HEK293T (cell line): ENCODE measurements around the gene NDUFB11.

Experiments used
- CTCF ChIA-PET: fragments of 350-600 bp; formaldehyde crosslinking; extraction: SDS; loops from one replicate; lab custom pipeline; 2021; ENCODE audit warnings: antibody characterized with exemption, inconsistent platforms; lab: Yijun Ruan, JAX
- POLR2A ChIA-PET: fragments of 350-600 bp; formaldehyde crosslinking; extraction: SDS; loops from one replicate; lab custom pipeline; 2020; ENCODE audit warnings: antibody characterized with exemption, inconsistent platforms; lab: Yijun Ruan, JAX
- DNase-seq: peaks from one replicate; pipeline ENCODE4 v3.0.0; 2012; ENCODE audit warnings: mixed read lengths; ENCODE audit errors: extremely low spot score
- ARNT ChIP-seq: fragments of 450-650 bp; IDR thresholded peaks from 2 replicates; pipeline ENCODE4 v1.6.1; 2017; ENCODE audit warnings: mild to moderate bottlenecking
- BHLHE40 ChIP-seq: fragments of 450-650 bp; IDR thresholded peaks from 2 replicates; pipeline ENCODE4 v1.6.1; 2016; ENCODE audit warnings: mild to moderate bottlenecking, moderate library complexity, borderline replicate concordance
- CTBP1 ChIP-seq: fragments of 450-650 bp; IDR thresholded peaks from 2 replicates; pipeline ENCODE4 v1.6.1; 2016; ENCODE audit warnings: borderline replicate concordance
- ELF4 ChIP-seq: fragments of 450-650 bp; IDR thresholded peaks from 2 replicates; pipeline ENCODE4 v1.6.1; 2017; ENCODE audit warnings: antibody characterized with exemption
- FOXA1 ChIP-seq: fragments of 450-650 bp; IDR thresholded peaks from 2 replicates; pipeline ENCODE4 v1.6.1; 2016; ENCODE audit warnings: mild to moderate bottlenecking
- FOXK2 ChIP-seq: fragments of 450-650 bp; IDR thresholded peaks from 2 replicates; pipeline ENCODE4 v1.6.1; 2016; ENCODE audit warnings: mild to moderate bottlenecking
- FOXM1 ChIP-seq: fragments of 450-650 bp; IDR thresholded peaks from 2 replicates; pipeline ENCODE4 v1.6.1; 2017; ENCODE audit warnings: mild to moderate bottlenecking, borderline replicate concordance
- HDGF ChIP-seq: fragments of 450-650 bp; IDR thresholded peaks from 2 replicates; pipeline ENCODE4 v1.6.1; 2017; ENCODE audit warnings: antibody characterized with exemption, borderline replicate concordance
- L3MBTL2 ChIP-seq: fragments of 450-650 bp; conservative IDR thresholded peaks from 2 replicates; pipeline ENCODE4 v1.6.1; 2016; ENCODE audit warnings: mild to moderate bottlenecking
- LEF1 ChIP-seq: fragments of 450-650 bp; IDR thresholded peaks from 2 replicates; pipeline ENCODE4 v1.6.1; 2017; ENCODE audit warnings: mild to moderate bottlenecking, borderline replicate concordance
- NFRKB ChIP-seq: fragments of 450-650 bp; IDR thresholded peaks from 2 replicates; pipeline ENCODE4 v1.6.1; 2016; ENCODE audit warnings: mild to moderate bottlenecking, moderate library complexity
- PKNOX1 ChIP-seq: fragments of 450-650 bp; IDR thresholded peaks from 2 replicates; pipeline ENCODE4 v1.6.1; 2016
- SP1 ChIP-seq: fragments of 450-650 bp; IDR thresholded peaks from 2 replicates; pipeline ENCODE4 v1.6.1; 2017
- SUZ12 ChIP-seq: fragments of 450-650 bp; IDR thresholded peaks from 2 replicates; pipeline ENCODE4 v1.6.1; 2016; ENCODE audit warnings: mild to moderate bottlenecking
- TARDBP ChIP-seq: fragments of 450-650 bp; IDR thresholded peaks from 2 replicates; pipeline ENCODE4 v1.6.1; 2016
- ZNF384 ChIP-seq: fragments of 450-650 bp; IDR thresholded peaks from 2 replicates; pipeline ENCODE4 v1.6.1; 2016

NDUFB11 gene

GRCh38 chrX:47189906-47190305 is 45.4 kb upstream of the NDUFB11 start:
- POLR2A ChIA-PET: interaction anchor here (1.0 to 2.8 kb wide), 6 partner anchors 17 to 334 kb away, joined by 3 to 24 read pairs (median 7); partner anchors contain the start of genes NDUFB11, RBM10 and USP11
- no peak for DNase-seq
- CTCF ChIA-PET: interaction anchor here (1.5 kb wide), 1 partner anchor 333 kb away, joined by 6 read pairs; no protein-coding TSS in a partner anchor
- TF ChIP-seq BHLHE40 (no peak), CTBP1 (no peak), FOXA1 (no peak), ELF4 (no peak), LEF1 (no peak), PKNOX1 (no peak), SP1 (no peak), ZNF384 (no peak), TARDBP (no peak), FOXK2 (no peak), L3MBTL2 (no peak)

DNA sequence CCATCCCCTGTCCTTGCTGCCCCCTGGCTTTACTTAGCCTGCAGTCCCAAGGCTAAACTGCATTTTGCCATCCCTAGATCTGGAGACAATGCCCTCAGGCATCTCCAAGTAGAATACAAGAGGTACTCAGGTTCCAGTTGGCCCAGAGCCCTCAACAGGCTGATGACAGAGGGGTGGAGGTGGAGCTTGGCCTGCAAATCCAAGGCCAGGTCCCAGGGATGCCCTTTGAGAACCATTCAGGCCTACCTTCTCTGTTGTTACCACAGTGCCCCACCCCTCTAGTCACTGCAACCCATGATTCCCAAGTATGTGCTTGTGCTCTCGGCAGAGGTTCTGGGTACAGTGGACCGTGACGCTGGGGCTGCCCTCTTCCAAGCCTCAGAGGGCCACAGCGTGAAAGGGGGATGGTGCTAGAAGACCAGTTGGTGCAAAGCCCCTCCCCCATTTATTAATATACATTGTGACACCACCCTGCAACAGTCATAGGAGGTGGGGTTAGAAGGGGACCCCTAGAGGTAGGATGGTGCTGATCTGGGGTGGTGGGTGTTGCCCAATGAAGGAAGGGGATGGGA is 42.7 kb upstream of the NDUFB11 start:
- TF ChIP-seq HDGF (no peak), ELF4 (no peak), LEF1 (no peak), PKNOX1 (no peak), FOXM1 (no peak), FOXA1 (no peak), ARNT (no peak)
- ChIA-PET POLR2A (no interaction called here), CTCF (no interaction called here)
- no peak for DNase-seq

DNA sequence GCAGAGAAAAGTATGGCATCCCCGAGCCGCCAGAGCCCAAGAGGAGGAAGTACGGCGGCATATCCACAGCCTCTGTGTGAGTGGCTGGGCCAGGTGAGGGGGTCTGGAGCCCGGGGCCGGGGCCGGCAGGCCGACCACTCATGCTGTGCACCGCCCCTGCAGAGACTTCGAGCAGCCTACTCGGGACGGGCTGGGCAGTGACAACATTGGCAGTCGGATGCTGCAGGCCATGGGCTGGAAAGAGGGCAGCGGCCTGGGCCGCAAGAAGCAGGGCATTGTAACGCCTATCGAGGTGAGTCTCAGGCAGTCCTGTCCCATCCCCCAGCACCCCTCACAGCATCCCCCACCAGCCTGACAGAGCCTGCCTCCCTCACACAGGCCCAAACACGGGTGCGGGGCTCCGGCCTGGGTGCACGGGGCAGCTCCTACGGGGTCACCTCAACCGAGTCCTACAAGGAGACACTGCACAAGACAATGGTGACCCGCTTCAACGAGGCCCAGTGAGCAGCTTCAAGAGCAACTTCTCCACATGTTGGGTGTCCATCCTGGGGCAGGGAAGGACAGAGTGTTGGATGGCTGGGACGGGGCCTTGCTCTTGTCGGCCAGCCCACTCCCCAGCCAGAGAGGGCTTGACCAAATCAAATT is 41.7 kb upstream of the NDUFB11 start:
- ChIA-PET POLR2A (interaction anchor here (1.0 kb wide), 1 partner anchor 41 kb away, joined by 3 read pairs; the partner anchor contains the start of gene RBM10), CTCF (no interaction called here)
- DNase-seq: no peak
- TF ChIP-seq BHLHE40: no peak
- no peak for TF ChIP-seq PKNOX1
- TF ChIP-seq CTBP1: no peak
- TF ChIP-seq FOXA1: no peak
- TF ChIP-seq NFRKB: no peak
- TF ChIP-seq FOXM1: no peak
- TF ChIP-seq LEF1: no peak
- no peak for TF ChIP-seq HDGF
- no peak for TF ChIP-seq ELF4
- no peak for TF ChIP-seq SP1
- TF ChIP-seq L3MBTL2: no peak
- TF ChIP-seq SUZ12: no peak
- TF ChIP-seq ZNF384: no peak

DNA sequence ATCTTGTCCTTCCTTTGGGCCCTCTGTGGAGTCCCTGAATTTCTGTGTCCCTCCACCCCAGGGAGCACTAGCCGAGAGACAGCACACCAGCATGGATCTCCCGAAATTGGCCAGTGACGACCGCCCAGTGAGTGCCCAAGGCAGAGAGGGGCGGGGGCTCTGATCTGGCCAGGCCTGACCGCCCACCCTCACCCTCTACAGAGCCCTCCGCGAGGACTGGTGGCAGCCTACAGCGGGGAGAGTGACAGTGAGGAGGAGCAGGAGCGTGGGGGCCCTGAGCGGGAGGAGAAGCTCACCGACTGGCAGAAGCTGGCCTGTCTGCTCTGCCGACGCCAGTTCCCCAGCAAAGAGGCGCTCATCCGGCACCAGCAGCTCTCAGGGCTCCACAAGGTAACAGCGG is 40.7 kb upstream of the NDUFB11 start:
- no peak for DNase-seq
- TF ChIP-seq SUZ12 (no peak), SP1 (no peak), FOXA1 (no peak), PKNOX1 (no peak), TARDBP (no peak), CTBP1 (no peak), FOXK2 (no peak), BHLHE40 (no peak), HDGF (no peak), L3MBTL2 (no peak), LEF1 (no peak), ELF4 (no peak), ZNF384 (no peak), FOXM1 (no peak), NFRKB (no peak), ARNT (no peak)
- ChIA-PET POLR2A (interaction anchor here (1.0 kb wide), 1 partner anchor 40 kb away, joined by 3 read pairs; the partner anchor contains the start of gene RBM10), CTCF (no interaction called here)

- no peak for DNase-seq
- CTCF ChIA-PET: no interaction called here
- no peak for TF ChIP-seq SUZ12
- TF ChIP-seq FOXM1: no peak
- TF ChIP-seq NFRKB: no peak
- no peak for TF ChIP-seq L3MBTL2
- TF ChIP-seq ARNT: no peak
- no peak for TF ChIP-seq CTBP1
- TF ChIP-seq LEF1: no peak
- no peak for TF ChIP-seq ZNF384
- POLR2A ChIA-PET: no interaction called here
Observed at GRCh38 chrX:47184486-47184885, 40.0 kb upstream of the NDUFB11 start.
